Tongue (tissue), 2 donors: ENCODE data around the gene CBX4. TPM values are rescaled to one million over a fixed set of nuclear protein-coding genes. Genes with fewer than 3 reads are reported as not detected.
A peak's percentile ranks its signal among the peaks of the same experiment; 100 is the strongest.

Source experiments
- DNase-seq: peaks from one replicate; pipeline ENCODE4 v3.0.0-alpha.2; 2015
- total RNA-seq: library from RNA; depleted of rRNA; stranded (reverse); fragments of >200 nt; gene quantifications from one replicate; pipeline ENCODE4 v1.2.3, GENCODE V29; 2014

The CBX4 gene
- total RNA-seq, 1 donor from 2014 or later = 9.7 TPM

GRCh38 chr17:79841369-79842135, 2.3 kb upstream of the CBX4 start:
- DNase-seq = no peak

GRCh38 chr17:79840989-79841286, 1.7 kb upstream of the CBX4 start:
- no peak for DNase-seq

GRCh38 chr17:79840269-79840988, 1.2 kb upstream of the CBX4 start:
- peak; percentile 62 for DNase-seq

GRCh38 chr17:79838522-79839274, 542 bp downstream of the CBX4 start:
- DNase-seq = peak; percentile 78

- DNase-seq = no peak
Measured at GRCh38 chr17:79837888-79838521, 1.2 kb downstream of the CBX4 start.

GRCh38 chr17:79836972-79837887, 2.0 kb downstream of the CBX4 start:
- peak; percentile 68 for DNase-seq

- DNase-seq = no peak
Measured at GRCh38 chr17:79836510-79836971, 2.7 kb downstream of the CBX4 start.

- no peak for DNase-seq
Measured at GRCh38 chr17:79835953-79836509, 3.2 kb downstream of the CBX4 start.

- DNase-seq = no peak
Measured at GRCh38 chr17:79835470-79835899, 3.8 kb downstream of the CBX4 start.

GRCh38 chr17:79834565-79835469, 4.4 kb downstream of the CBX4 start:
- no peak for DNase-seq

- DNase-seq = no peak
Measured at GRCh38 chr17:79833744-79834564, 5.3 kb downstream of the CBX4 start.

- DNase-seq = no peak
Measured at GRCh38 chr17:79833110-79833450, 6.2 kb downstream of the CBX4 start.

GRCh38 chr17:79832218-79833109, 6.8 kb downstream of the CBX4 start:
- DNase-seq = no peak

- no peak for DNase-seq
Measured at GRCh38 chr17:79831265-79832217, 7.7 kb downstream of the CBX4 start.

GRCh38 chr17:79830763-79831264, 8.4 kb downstream of the CBX4 start:
- no peak for DNase-seq

- DNase-seq = no peak
Measured at GRCh38 chr17:79830303-79830702, 8.9 kb downstream of the CBX4 start.

GRCh38 chr17:79829457-79829856, 9.8 kb downstream of the CBX4 start:
- no peak for DNase-seq
